ENCODE data around the gene GPRC5B.

Gene GPRC5B

DNA sequence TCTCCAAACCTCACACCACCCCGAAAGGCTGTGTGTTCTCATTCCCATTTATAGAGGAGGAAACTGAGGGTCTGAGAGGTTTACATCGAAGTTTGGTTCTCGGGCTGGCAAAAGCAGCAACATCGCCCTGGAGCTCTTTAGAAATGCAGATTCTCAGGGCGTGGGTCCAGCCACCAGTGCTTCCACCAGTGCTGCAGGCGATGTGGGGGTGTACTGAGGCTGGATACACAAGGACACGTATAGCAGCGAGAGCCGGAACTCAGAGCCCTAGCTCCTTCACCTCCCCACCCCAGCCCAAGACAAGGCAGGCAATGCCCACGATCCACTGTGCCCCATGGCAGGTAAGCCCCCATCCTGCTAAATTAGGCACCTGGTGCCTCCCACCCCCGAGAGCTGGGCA is 5.9 kb downstream of the GPRC5B start:
- TF ChIP-seq, protein P1, sequence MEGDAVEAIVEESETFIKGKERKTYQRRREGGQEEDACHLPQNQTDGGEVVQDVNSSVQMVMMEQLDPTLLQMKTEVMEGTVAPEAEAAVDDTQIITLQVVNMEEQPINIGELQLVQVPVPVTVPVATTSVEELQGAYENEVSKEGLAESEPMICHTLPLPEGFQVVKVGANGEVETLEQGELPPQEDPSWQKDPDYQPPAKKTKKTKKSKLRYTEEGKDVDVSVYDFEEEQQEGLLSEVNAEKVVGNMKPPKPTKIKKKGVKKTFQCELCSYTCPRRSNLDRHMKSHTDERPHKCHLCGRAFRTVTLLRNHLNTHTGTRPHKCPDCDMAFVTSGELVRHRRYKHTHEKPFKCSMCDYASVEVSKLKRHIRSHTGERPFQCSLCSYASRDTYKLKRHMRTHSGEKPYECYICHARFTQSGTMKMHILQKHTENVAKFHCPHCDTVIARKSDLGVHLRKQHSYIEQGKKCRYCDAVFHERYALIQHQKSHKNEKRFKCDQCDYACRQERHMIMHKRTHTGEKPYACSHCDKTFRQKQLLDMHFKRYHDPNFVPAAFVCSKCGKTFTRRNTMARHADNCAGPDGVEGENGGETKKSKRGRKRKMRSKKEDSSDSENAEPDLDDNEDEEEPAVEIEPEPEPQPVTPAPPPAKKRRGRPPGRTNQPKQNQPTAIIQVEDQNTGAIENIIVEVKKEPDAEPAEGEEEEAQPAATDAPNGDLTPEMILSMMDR (IDR thresholded peaks at IDR 0.05; ENCODE audit: extremely low read depth, missing control alignments): no peak
- DNase-seq (ENCODE audit: low spot score): no peak

DNA sequence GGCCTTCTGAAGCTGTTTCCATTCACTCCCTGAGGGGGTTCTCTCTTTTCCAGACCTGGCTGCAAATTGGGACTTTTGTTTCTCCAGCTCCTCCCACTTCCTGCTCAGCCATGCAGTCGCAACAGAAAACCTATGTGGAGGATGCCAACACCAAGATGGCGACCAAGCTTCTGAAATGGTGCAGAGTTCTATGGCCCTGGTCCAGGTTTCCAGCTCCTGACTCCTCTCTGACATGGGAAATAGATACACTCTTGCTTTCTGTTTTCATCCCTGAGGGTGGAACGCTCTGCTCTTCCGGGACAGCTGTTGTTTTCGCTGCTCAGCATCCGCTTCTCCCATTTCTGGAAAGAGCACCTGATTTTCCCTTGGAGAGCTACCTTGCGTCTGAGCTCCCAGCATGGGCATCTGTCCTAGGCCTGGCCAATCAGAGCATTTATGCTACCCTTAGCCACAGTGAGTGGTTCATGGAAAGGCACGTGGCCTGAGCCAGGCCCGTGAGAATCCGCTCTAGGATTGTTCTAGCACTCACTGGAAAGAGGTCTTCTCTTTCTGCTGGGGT is 8.1 kb downstream of the GPRC5B start:
- no peak for DNase-seq (ENCODE audit: low spot score)
- TF ChIP-seq, protein P1 (IDR thresholded peaks at IDR 0.05; ENCODE audit: extremely low read depth, missing control alignments): no peak

DNA sequence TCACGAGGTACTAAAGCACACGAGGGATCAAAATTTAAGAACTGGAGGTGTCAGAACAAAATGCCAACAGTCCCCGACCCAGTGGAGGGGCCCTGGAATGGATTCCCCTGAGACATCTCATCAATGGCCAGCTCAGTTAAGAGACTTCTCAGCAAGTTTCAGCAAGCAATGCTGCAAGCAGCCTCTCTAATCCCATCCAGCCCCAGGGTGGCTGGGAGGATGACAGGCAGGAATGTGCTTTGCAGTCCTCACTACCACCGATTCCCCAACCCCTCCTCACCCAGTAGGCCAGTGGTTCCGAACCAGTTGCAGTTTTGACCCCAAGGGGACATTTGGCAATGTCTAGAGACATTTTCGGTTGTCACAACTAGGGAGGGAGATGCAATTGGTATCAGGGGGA is 8.7 kb downstream of the GPRC5B start:
- TF ChIP-seq, protein P1 (IDR thresholded peaks at IDR 0.05; ENCODE audit: extremely low read depth, missing control alignments): no peak
- DNase-seq (ENCODE audit: low spot score): no peak

DNA sequence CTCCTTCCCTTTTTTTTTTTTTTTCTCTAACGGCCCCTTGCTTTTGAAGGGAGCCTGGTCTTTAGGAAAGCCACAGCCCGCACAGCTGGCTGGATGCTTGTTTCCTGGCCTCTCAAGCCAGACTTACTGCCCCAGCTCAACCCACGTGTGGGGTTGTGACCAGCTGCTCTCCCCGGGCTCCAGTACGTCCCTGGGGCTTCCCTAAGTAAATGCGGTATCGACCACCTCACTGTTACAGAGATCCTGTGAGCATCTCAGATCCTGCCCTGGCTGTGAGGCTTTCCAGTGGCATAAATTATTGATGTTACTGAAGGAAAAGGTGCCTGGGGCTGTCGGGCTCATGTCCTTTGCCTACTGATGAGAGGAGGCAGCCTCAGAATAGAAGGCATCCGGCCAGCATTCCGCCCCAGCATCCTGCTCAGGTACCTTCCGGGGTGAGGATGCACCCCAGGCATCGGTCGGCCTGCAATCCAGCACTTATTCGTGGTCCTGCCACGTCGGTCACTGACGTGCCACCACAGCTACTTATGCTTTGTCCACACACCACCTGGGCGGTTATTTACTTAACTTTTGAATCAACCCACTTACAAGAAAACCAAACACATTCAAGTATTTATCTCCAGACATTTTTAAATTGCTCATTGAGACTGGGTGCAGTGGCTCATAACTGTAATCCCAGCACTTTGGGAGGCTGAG is 9.6 kb downstream of the GPRC5B start:
- TF ChIP-seq, protein P1 (IDR thresholded peaks at IDR 0.05; ENCODE audit: extremely low read depth, missing control alignments): no peak
- DNase-seq (ENCODE audit: low spot score): no peak

DNA sequence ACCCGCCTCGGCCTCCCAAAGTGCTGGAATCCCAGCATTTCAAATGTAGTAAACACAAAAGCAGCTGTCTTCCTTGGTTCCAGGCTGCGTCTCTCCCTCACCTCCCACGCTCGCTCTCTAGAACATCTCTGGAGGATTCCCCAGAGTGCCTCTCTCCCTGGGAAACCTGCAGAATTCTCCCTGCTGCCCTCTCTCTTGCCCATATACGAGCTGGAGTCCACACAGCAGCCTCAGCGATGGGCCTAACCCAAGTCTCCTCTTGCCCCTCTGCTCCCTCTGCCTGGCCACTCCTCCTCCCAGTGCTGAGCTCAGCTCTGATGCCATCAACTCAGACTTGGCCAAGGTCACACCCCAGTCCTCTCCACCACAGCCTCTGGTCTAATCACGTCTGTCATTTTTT is 10.6 kb downstream of the GPRC5B start:
- TF ChIP-seq, protein P1 (IDR thresholded peaks at IDR 0.05; ENCODE audit: extremely low read depth, missing control alignments): no peak
- no peak for DNase-seq (ENCODE audit: low spot score)

DNA sequence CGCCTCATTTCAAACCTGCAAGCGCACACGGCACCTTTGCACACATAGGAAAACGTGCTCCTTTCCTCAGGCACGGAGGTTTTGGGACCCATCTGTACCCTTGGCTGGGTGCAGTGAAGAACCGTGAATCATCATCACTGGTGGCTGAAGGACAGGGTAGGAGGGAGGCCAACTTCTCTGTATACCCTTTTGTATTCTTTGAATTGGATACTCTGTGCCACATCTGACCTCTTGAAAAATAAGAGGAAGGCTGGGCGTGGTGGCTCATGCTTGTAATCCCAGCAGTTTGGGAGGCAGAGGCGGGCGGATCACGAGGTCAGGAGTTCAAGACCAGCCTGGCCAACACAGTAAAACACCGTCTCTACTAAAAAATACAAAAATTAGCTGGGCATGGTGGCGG is 11.7 kb downstream of the GPRC5B start:
- TF ChIP-seq, protein P1 (IDR thresholded peaks at IDR 0.05; ENCODE audit: extremely low read depth, missing control alignments): no peak
- no peak for DNase-seq (ENCODE audit: low spot score)

DNA sequence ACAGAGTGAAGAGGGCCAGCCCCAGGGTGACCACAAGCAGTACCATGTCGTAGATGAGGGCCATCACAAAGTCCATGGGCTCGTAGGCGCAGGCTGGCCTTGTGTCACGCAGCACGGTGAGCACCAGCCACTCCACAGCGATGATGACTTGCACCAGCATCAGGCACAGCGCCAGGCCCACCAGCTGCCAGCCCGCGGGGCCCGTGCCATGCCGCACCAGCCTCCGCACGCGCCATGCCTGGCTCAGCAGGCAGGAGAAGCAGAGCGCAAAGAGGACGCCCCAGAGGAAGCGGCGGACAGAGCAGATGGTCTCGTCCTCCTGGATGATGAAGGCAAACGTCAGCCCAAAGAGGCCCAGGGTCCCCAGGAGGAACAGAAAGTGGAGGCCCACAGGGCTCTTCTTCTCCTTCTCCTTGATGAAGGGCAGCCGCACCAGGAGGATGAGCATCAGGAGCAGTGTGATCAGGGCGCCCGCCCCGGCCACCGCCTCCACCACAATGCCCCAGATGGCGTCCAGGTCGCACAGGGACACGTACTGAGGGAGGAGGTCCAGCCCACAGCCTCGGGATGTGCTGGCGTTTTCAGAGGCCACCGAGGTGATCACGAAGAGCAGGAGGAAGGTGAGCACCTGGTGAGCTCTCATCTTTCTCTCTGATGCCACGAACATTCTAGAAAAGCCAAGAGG is 12.3 kb downstream of the GPRC5B start:
- no peak for DNase-seq (ENCODE audit: low spot score)
- TF ChIP-seq, protein P1 (IDR thresholded peaks at IDR 0.05; ENCODE audit: extremely low read depth, missing control alignments): no peak

Measured in GM20000 (cell line).